Kidney (tissue), 14 donors: Measurements from ENCODE around the gene CAPN14. TPM values are rescaled to one million over a fixed set of nuclear protein-coding genes. Genes with fewer than 3 reads are reported as not detected.

Experiments
- DNase-seq, 5 donors: peaks; one replicate each; pipeline ENCODE4 v3.0.0-alpha.2; 2013 to 2020
- FAIRE-seq: peaks from 2 replicates; lab custom pipeline; 2012; peaks lifted over from hg19 to GRCh38; lab: Jason Lieb, UNC
- H3K27ac ChIP-seq, 2 donors: one replicate each; pipeline ENCODE4 v1.7.0; 2013; ENCODE audit warnings: low read depth in 2 of 2, low read length in 2 of 2, inconsistent platforms in 1 of 2
- H3K27me3 ChIP-seq: one replicate; pipeline ENCODE4 v1.7.1; 2013; ENCODE audit warnings: low read length, inconsistent platforms; ENCODE audit not compliant: control insufficient read depth, insufficient read depth
- H3K36me3 ChIP-seq, 3 donors: one replicate each; pipeline versions ENCODE4 v1.7.0 to v1.7.1; 2013; ENCODE audit warnings: low read length in 3 of 3, control low read depth in 1 of 3, inconsistent platforms in 1 of 3; ENCODE audit not compliant: insufficient read depth in 3 of 3, control insufficient read depth in 2 of 3
- H3K4me1 ChIP-seq, 3 donors: one replicate each; pipeline versions ENCODE4 v1.7.0 to v1.7.1; 2013; ENCODE audit warnings: low read length in 3 of 3, inconsistent platforms in 1 of 3, low read depth in 1 of 3; ENCODE audit not compliant: control insufficient read depth in 2 of 3, insufficient read depth in 2 of 3
- H3K4me3 ChIP-seq, 3 donors: one replicate each; pipeline versions ENCODE4 v1.7.0 to v1.8.1; 2013; ENCODE audit warnings: low read length in 3 of 3, control low read depth in 1 of 3, inconsistent platforms in 1 of 3
- H3K9ac ChIP-seq, 3 donors: one replicate each; pipeline versions ENCODE4 v1.7.0 to v1.7.1; 2013; ENCODE audit warnings: low read length in 3 of 3, control low read depth in 1 of 3, inconsistent platforms in 1 of 3
- H3K9me3 ChIP-seq, 3 donors: one replicate each; pipeline versions ENCODE4 v1.7.0 to v1.7.1; 2013; ENCODE audit warnings: low read length in 3 of 3, control low read depth in 1 of 3, inconsistent platforms in 1 of 3; ENCODE audit not compliant: control insufficient read depth in 2 of 3, insufficient read depth in 1 of 3
- intact Hi-C: fragments of 100-400 bp; cut with DNase I; formaldehyde crosslinking; loops from one replicate; pipeline ENCODE4 v1.11.1; 2022
- polyA plus RNA-seq: library from polyadenylated mRNA; stranded (reverse); fragments of 350-450 nt; fragmentation: Illumina TruSeq; extraction: RNeasy Lipid Tissue Mini Kit (QIAGEN cat#74804); gene quantifications from one replicate; pipeline ENCODE4 v1.2.3, GENCODE V29; 2014; ENCODE audit warnings: low read depth, low replicate concordance; ENCODE audit not compliant: insufficient read depth
- total RNA-seq: library from RNA; stranded (reverse); fragmentation: NEBNext Ultra II Directional; extraction: Animal tissue kit (Norgen Biotek cat#: 25700); gene quantifications from one replicate; pipeline ENCODE4 v1.2.1, GENCODE V29; 2021
- TF ChIP-seq, protein P1 (sequence below): IDR thresholded peaks from 3 replicates; pipeline ENCODE4 v1.5.1; 2012; ENCODE audit warnings: mild to moderate bottlenecking, moderate library complexity, borderline replicate concordance; ENCODE audit not compliant: insufficient read depth; ENCODE audit errors: extremely low read depth
- donor health status: control.
- donor health status: control.
- donor health status: control.
- donor health status: control.
- donor health status: control.
- donor health status: DM: yes; HTN: yes; CAD: no.
- donor health status: Normal renal cell carcinoma (clear cell type).

CAPN14 gene
- total and polyA plus RNA-seq, 2 donors from 2014 or later: 0.22 to 0.25 TPM

GRCh38 chr2:31207790-31208189 lies 9.5 kb downstream of the CAPN14 start:
- DNase-seq (no peak), FAIRE-seq (no peak)
- intact Hi-C loops: no loop called here

GRCh38 chr2:31205613-31206012 lies 11.7 kb downstream of the CAPN14 start:
- intact Hi-C loops: no loop called here

More at GRCh38 chr2:31207790-31208189, 9.5 kb downstream of the CAPN14 start:
- Histone ChIP-seq H3K9ac (no peak overlapping the region), H3K36me3 (no peaks in the 10 kb centered on the region), H3K4me3 (no peak overlapping the region), H3K4me1 (no peaks in the 10 kb centered on the region), H3K27ac (no peak overlapping the region), H3K27me3 (no peaks in the 10 kb centered on the region), H3K9me3 (no peaks in the 10 kb centered on the region)
- TF ChIP-seq, protein P1, sequence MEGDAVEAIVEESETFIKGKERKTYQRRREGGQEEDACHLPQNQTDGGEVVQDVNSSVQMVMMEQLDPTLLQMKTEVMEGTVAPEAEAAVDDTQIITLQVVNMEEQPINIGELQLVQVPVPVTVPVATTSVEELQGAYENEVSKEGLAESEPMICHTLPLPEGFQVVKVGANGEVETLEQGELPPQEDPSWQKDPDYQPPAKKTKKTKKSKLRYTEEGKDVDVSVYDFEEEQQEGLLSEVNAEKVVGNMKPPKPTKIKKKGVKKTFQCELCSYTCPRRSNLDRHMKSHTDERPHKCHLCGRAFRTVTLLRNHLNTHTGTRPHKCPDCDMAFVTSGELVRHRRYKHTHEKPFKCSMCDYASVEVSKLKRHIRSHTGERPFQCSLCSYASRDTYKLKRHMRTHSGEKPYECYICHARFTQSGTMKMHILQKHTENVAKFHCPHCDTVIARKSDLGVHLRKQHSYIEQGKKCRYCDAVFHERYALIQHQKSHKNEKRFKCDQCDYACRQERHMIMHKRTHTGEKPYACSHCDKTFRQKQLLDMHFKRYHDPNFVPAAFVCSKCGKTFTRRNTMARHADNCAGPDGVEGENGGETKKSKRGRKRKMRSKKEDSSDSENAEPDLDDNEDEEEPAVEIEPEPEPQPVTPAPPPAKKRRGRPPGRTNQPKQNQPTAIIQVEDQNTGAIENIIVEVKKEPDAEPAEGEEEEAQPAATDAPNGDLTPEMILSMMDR: no peak

GRCh38 chr2:31205186-31205585 lies 12.1 kb downstream of the CAPN14 start:
- H3K27me3 ChIP-seq: no peaks in the 10 kb centered on the region
- FAIRE-seq: no peak

More at GRCh38 chr2:31205613-31206012, 11.7 kb downstream of the CAPN14 start:
- TF ChIP-seq, protein P1: no peak
- Histone ChIP-seq H3K9ac (no peak overlapping the region), H3K27ac (no peak overlapping the region), H3K9me3 (no peaks in the 10 kb centered on the region), H3K4me3 (no peak overlapping the region), H3K27me3 (no peaks in the 10 kb centered on the region), H3K4me1 (no peaks in the 10 kb centered on the region), H3K36me3 (no peaks in the 10 kb centered on the region)
- no peak for FAIRE-seq
- DNase-seq: no peak

More at GRCh38 chr2:31205186-31205585, 12.1 kb downstream of the CAPN14 start:
- no peak overlapping the region for H3K9ac ChIP-seq
- intact Hi-C loops: no loop called here
- peak in 2 of 5 donors; percentile 21 for DNase-seq
- H3K36me3 ChIP-seq: no peaks in the 10 kb centered on the region
- no peaks in the 10 kb centered on the region for H3K4me1 ChIP-seq
- no peaks in the 10 kb centered on the region for H3K9me3 ChIP-seq
- H3K27ac ChIP-seq: no peak overlapping the region
- TF ChIP-seq, protein P1: no peak
- no peak overlapping the region for H3K4me3 ChIP-seq
